Trophoblast cell (in vitro differentiated cells and primary cell): ENCODE data around the gene CTSW.
A peak's percentile ranks its signal among the peaks of the same experiment; 100 is the strongest.

Source experiments
- DNase-seq, 2 donors: peaks; one replicate each; pipeline ENCODE4 v3.0.0-alpha.2; 2016
- H2AFZ ChIP-seq: 2 replicates; pipeline ENCODE4 v1.6.1; 2013; ENCODE audit warnings: low read length, moderate library complexity, mild to moderate bottlenecking; ENCODE audit not compliant: insufficient read depth, poor library complexity
- H2AK5ac ChIP-seq: 2 replicates; pipeline ENCODE4 v1.6.1; 2013; ENCODE audit warnings: mild to moderate bottlenecking, low read length
- H2BK120ac ChIP-seq: 2 replicates; pipeline ENCODE4 v1.6.1; 2013; ENCODE audit warnings: low read length, mild to moderate bottlenecking, moderate library complexity; ENCODE audit not compliant: insufficient read depth, poor library complexity
- H2BK12ac ChIP-seq: 2 replicates; pipeline ENCODE4 v1.6.1; 2013; ENCODE audit warnings: mild to moderate bottlenecking, low read length, moderate library complexity
- H2BK5ac ChIP-seq: 2 replicates; pipeline ENCODE4 v1.6.1; 2013; ENCODE audit warnings: low read length, low read depth, moderate library complexity, mild to moderate bottlenecking; ENCODE audit not compliant: poor library complexity
- H3K14ac ChIP-seq: 2 replicates; pipeline ENCODE4 v1.6.1; 2013; ENCODE audit warnings: mild to moderate bottlenecking, low read length
- H3K18ac ChIP-seq: 2 replicates; pipeline ENCODE4 v1.6.1; 2013; ENCODE audit warnings: mild to moderate bottlenecking, low read length
- H3K23ac ChIP-seq: 2 replicates; pipeline ENCODE4 v1.6.1; 2013; ENCODE audit warnings: low read length
- H3K27ac ChIP-seq: 2 replicates; pipeline ENCODE4 v1.5.1; 2013; ENCODE audit warnings: low read depth, mild to moderate bottlenecking, inconsistent platforms, low read length, moderate library complexity
- H3K27me3 ChIP-seq: 2 replicates; pipeline ENCODE4 v1.6.1; 2013; ENCODE audit warnings: inconsistent platforms, mild to moderate bottlenecking, low read length, moderate library complexity; ENCODE audit not compliant: insufficient read depth
- H3K36me3 ChIP-seq, 2 experiments: 1 replicate in 1 of 2; 2 replicates in 1 of 2; pipeline ENCODE4 v1.6.1; 2013; ENCODE audit warnings: low read length in 2 of 2, mild to moderate bottlenecking in 2 of 2, moderate library complexity in 1 of 2; ENCODE audit not compliant: insufficient read depth in 2 of 2, control insufficient read depth in 1 of 2
- H3K4ac ChIP-seq: 2 replicates; pipeline ENCODE4 v1.6.1; 2013; ENCODE audit warnings: low read depth, mild to moderate bottlenecking, low read length, moderate library complexity
- H3K4me1 ChIP-seq, 2 experiments: 1 replicate in 1 of 2; 2 replicates in 1 of 2; pipeline ENCODE4 v1.6.1; 2013; ENCODE audit warnings: low read length in 2 of 2, mild to moderate bottlenecking in 2 of 2, moderate library complexity in 1 of 2; ENCODE audit not compliant: insufficient read depth in 2 of 2, control insufficient read depth in 1 of 2
- H3K4me2 ChIP-seq: 2 replicates; pipeline ENCODE4 v1.6.1; 2013; ENCODE audit warnings: inconsistent platforms, mild to moderate bottlenecking, low read length, moderate library complexity
- H3K4me3 ChIP-seq: 2 replicates; pipeline ENCODE4 v1.5.1; 2013; ENCODE audit warnings: mild to moderate bottlenecking, low read depth, low read length, inconsistent platforms
- H3K79me1 ChIP-seq: one replicate; pipeline ENCODE4 v1.6.1; 2013; ENCODE audit warnings: low read length
- H3K79me2 ChIP-seq: 2 replicates; pipeline ENCODE4 v1.6.1; 2013; ENCODE audit warnings: low read length, mild to moderate bottlenecking; ENCODE audit not compliant: control insufficient read depth, insufficient read depth, poor library complexity
- H3K9ac ChIP-seq: 2 replicates; pipeline ENCODE4 v1.6.1; 2013; ENCODE audit warnings: mild to moderate bottlenecking, low read length
- H3K9me3 ChIP-seq: 2 replicates; pipeline ENCODE4 v1.6.1; 2013; ENCODE audit warnings: low read depth, mild to moderate bottlenecking, control low read depth, inconsistent platforms, low read length; ENCODE audit not compliant: insufficient read depth
- H4K12ac ChIP-seq: 2 replicates; pipeline ENCODE4 v1.6.1; 2013; ENCODE audit warnings: low read depth, mild to moderate bottlenecking, low read length, moderate library complexity
- H4K8ac ChIP-seq: 2 replicates; pipeline ENCODE4 v1.6.1; 2013; ENCODE audit warnings: low read depth, mild to moderate bottlenecking, low read length, moderate library complexity
- H4K91ac ChIP-seq: one replicate; pipeline ENCODE4 v1.6.1; 2013; ENCODE audit warnings: low read depth, mild to moderate bottlenecking, low read length, moderate library complexity
- WGBS: extraction: QIAGEN DNeasy Blood & Tissue Kit; methylation state at CpG from one replicate; pipeline ENCODE4 v1.1.7; 2013; ENCODE audit warnings: missing lambda C conversion rate; ENCODE audit not compliant: insufficient read length, insufficient coverage; ENCODE audit errors: extremely low coverage; 5-methylcytosine and 5-hydroxymethylcytosine counted together

CTSW gene

GRCh38 chr11:65919573-65920371 is 40.1 kb downstream of the CTSW start:
- Histone ChIP-seq H3K79me2 (peaks cover 10% of the 10 kb centered on the region), H3K4me3 (peak overlapping the region; percentile 92), H3K9me3 (peaks cover 2% of the 10 kb centered on the region), H4K12ac (no peak overlapping the region), H4K91ac (peak overlapping the region; percentile 78), H3K36me3 (peaks cover 26 to 31% of the 10 kb centered on the region in 2 experiments), H3K79me1 (peaks cover 19% of the 10 kb centered on the region), H2AK5ac (no peak overlapping the region), H2BK12ac (no peak overlapping the region), H3K4ac (peak overlapping the region; percentile 58), H3K14ac (peak overlapping the region; percentile 71), H3K4me1 (peaks cover 38 to 42% of the 10 kb centered on the region in 2 experiments), H2BK5ac (peak overlapping the region; percentile 33), H3K4me2 (peak overlapping the region; percentile 73), H4K8ac (peak overlapping the region; percentile 78), H2BK120ac (peak overlapping the region; percentile 65), H3K9ac (peak overlapping the region; percentile 82), H2AFZ (peak overlapping the region; percentile 0), H3K18ac (peak overlapping the region; percentile 84), H3K27ac (peak overlapping the region; percentile 35), H3K27me3 (no peaks in the 10 kb centered on the region), H3K23ac (no peak overlapping the region)
- DNase-seq = peak in 1 of 2 donors; percentile 36
- no CpG with 5 or more reads among the region's 60 CpGs for WGBS

- Histone ChIP-seq H3K79me2 (peaks cover 10% of the 10 kb centered on the region), H2AFZ (no peak overlapping the region), H3K4ac (no peak overlapping the region), H2BK5ac (no peak overlapping the region), H3K23ac (no peak overlapping the region), H3K4me2 (peak overlapping the region; percentile 73), H4K8ac (no peak overlapping the region), H3K36me3 (peaks cover 26 to 31% of the 10 kb centered on the region in 2 experiments), H2BK120ac (no peak overlapping the region), H4K12ac (no peak overlapping the region), H3K9me3 (peaks cover 2% of the 10 kb centered on the region), H3K18ac (peak overlapping the region; percentile 11), H2AK5ac (no peak overlapping the region), H3K14ac (peak overlapping the region; percentile 35), H3K9ac (peak overlapping the region; percentile 18), H3K4me3 (peak overlapping the region; percentile 92), H3K27ac (no peak overlapping the region), H3K4me1 (peaks cover 32 to 36% of the 10 kb centered on the region in 2 experiments), H4K91ac (no peak overlapping the region), H3K27me3 (no peaks in the 10 kb centered on the region), H3K79me1 (peaks cover 15% of the 10 kb centered on the region), H2BK12ac (no peak overlapping the region)
- no CpG with 5 or more reads among the region's 15 CpGs for WGBS
- DNase-seq = no peak
Observed at GRCh38 chr11:65920372-65920802, 40.8 kb downstream of the CTSW start.

GRCh38 chr11:65921033-65921555 is 41.5 kb downstream of the CTSW start:
- Histone ChIP-seq H2BK5ac (no peak overlapping the region), H3K4me1 (peaks cover 26 to 29% of the 10 kb centered on the region in 2 experiments), H3K27me3 (no peaks in the 10 kb centered on the region), H2AFZ (no peak overlapping the region), H3K4me3 (no peak overlapping the region), H3K27ac (no peak overlapping the region), H2BK120ac (no peak overlapping the region), H3K18ac (no peak overlapping the region), H3K4ac (no peak overlapping the region), H3K14ac (no peak overlapping the region), H3K23ac (no peak overlapping the region), H2BK12ac (no peak overlapping the region), H4K91ac (no peak overlapping the region), H2AK5ac (no peak overlapping the region), H3K79me1 (peaks cover 9% of the 10 kb centered on the region), H3K9me3 (peaks cover 2% of the 10 kb centered on the region), H3K36me3 (peaks cover 26 to 31% of the 10 kb centered on the region in 2 experiments), H4K12ac (no peak overlapping the region), H3K4me2 (no peak overlapping the region), H3K9ac (no peak overlapping the region), H3K79me2 (peaks cover 10% of the 10 kb centered on the region), H4K8ac (no peak overlapping the region)
- no CpG with 5 or more reads among the region's 12 CpGs for WGBS
- no peak for DNase-seq

- Histone ChIP-seq H3K9ac (no peak overlapping the region), H2AK5ac (no peak overlapping the region), H3K4me3 (no peak overlapping the region), H3K4me2 (no peak overlapping the region), H2BK5ac (no peak overlapping the region), H4K8ac (no peak overlapping the region), H3K23ac (no peak overlapping the region), H4K91ac (no peak overlapping the region), H3K79me2 (peaks cover 10% of the 10 kb centered on the region), H3K4me1 (peaks cover 20 to 21% of the 10 kb centered on the region in 2 experiments), H3K14ac (no peak overlapping the region), H3K9me3 (peaks cover 2% of the 10 kb centered on the region), H3K79me1 (peaks cover 8% of the 10 kb centered on the region), H4K12ac (no peak overlapping the region), H2AFZ (no peak overlapping the region), H3K4ac (no peak overlapping the region), H3K36me3 (peaks cover 26 to 29% of the 10 kb centered on the region in 2 experiments), H2BK120ac (no peak overlapping the region), H3K27me3 (no peaks in the 10 kb centered on the region), H3K18ac (no peak overlapping the region), H3K27ac (no peak overlapping the region), H2BK12ac (no peak overlapping the region)
- no peak for DNase-seq
- WGBS = no CpG with 5 or more reads among the region's 10 CpGs
Observed at GRCh38 chr11:65921876-65922275, 42.2 kb downstream of the CTSW start.
